Spleen (tissue), 11 donors: ENCODE measurements around the gene CFAP97. TPM values are rescaled to one million over a fixed set of nuclear protein-coding genes. Genes with fewer than 3 reads are reported as not detected.

Source experiments
- DNase-seq: peaks from one replicate; pipeline ENCODE4 v3.0.0-alpha.2; 2020
- H3K27ac ChIP-seq, 8 donors: fragments of 200-600 bp; sonication (generic) in 7 of 8; 1 replicate in 4 of 8; 2 replicates in 4 of 8; pipeline versions ENCODE4 v1.5.0 to v1.8.0; 2016 to 2021; ENCODE audit warnings: inconsistent platforms in 4 of 8, mild to moderate bottlenecking in 4 of 8, moderate library complexity in 1 of 8
- H3K27me3 ChIP-seq, 7 donors: fragments of 200-600 bp; sonication (generic) in 6 of 7; replicated peaks in 1 of 7; 1 replicate in 4 of 7; 2 replicates in 3 of 7; pipeline versions ENCODE4 v1.5.0 to v1.8.0; 2016 to 2021; ENCODE audit warnings: inconsistent platforms in 3 of 7, mild to moderate bottlenecking in 1 of 7
- H3K36me3 ChIP-seq, 6 donors: fragments of 200-600 bp; sonication (generic) in 5 of 6; 1 replicate in 4 of 6; 2 replicates in 2 of 6; pipeline versions ENCODE4 v1.5.0 to v1.8.0; 2016 to 2021; ENCODE audit warnings: inconsistent platforms in 2 of 6
- H3K4me1 ChIP-seq, 6 donors: fragments of 200-600 bp; sonication (generic) in 5 of 6; 1 replicate in 3 of 6; 2 replicates in 3 of 6; pipeline versions ENCODE4 v1.5.0 to v1.8.0; 2016 to 2021; ENCODE audit warnings: inconsistent platforms in 3 of 6
- H3K4me3 ChIP-seq, 8 donors: fragments of 200-600 bp; sonication (generic) in 7 of 8; 1 replicate in 4 of 8; 2 replicates in 4 of 8; pipeline versions ENCODE4 v1.5.0 to v1.8.0; 2016 to 2021; ENCODE audit warnings: inconsistent platforms in 4 of 8, mild to moderate bottlenecking in 4 of 8, moderate library complexity in 2 of 8
- H3K9me3 ChIP-seq, 8 donors: fragments of 200-600 bp; sonication (generic) in 7 of 8; 1 replicate in 4 of 8; 2 replicates in 4 of 8; pipeline versions ENCODE4 v1.5.0 to v1.8.0; 2016 to 2021; ENCODE audit warnings: inconsistent platforms in 4 of 8
- POLR2A ChIP-seq, 3 donors: fragments of 450-650 bp; IDR thresholded peaks; one replicate each; pipeline ENCODE4 v1.5.1; 2017; ENCODE audit warnings: antibody characterized with exemption in 3 of 3, mild to moderate bottlenecking in 1 of 3
- POLR2AphosphoS5 ChIP-seq, 3 donors: sonication (generic); formaldehyde crosslinking; IDR thresholded peaks; one replicate each; pipeline ENCODE4 v1.5.1; 2017; ENCODE audit warnings: antibody characterized with exemption in 3 of 3
- whole genome bisulfite sequencing, 5 donors: extraction: QIAGEN DNeasy Blood & Tissue Kit in 3 of 5; methylation state at CpG; one replicate each; pipeline versions ENCODE4 v1.1.5 to v1.1.7; 2013 to 2018; 5-methylcytosine and 5-hydroxymethylcytosine counted together
- intact Hi-C: fragments of 100-400 bp; cut with DNase I; formaldehyde crosslinking; loops from one replicate; pipeline ENCODE4 v1.15.0; 2023; ENCODE audit warnings: low total_unique reads
- polyA plus RNA-seq, 3 donors: library from polyadenylated mRNA; stranded (reverse); fragments of 200-250 nt; gene quantifications; one replicate each; pipeline ENCODE4 v1.2.1, GENCODE V29; 2013
- total RNA-seq, 7 donors: library from RNA; depleted of rRNA in 3 of 7; stranded (reverse); fragments of >200 nt in 3 of 7; fragmentation: NEBNext Ultra II Directional in 4 of 7; extraction: Animal tissue kit (Norgen Biotek cat#: 25700) in 4 of 7; gene quantifications; one replicate each; pipeline versions ENCODE4 v1.1.0 to v1.2.1, GENCODE V29; 2016 to 2021
- TF ChIP-seq, protein P1 (sequence below), 11 experiments: fragments of 200-600 bp in 7 of 11; fragments of 450-650 bp in 4 of 11; sonication (generic) in 4 of 11; IDR thresholded peaks in 8 of 11; conservative IDR thresholded peaks in 3 of 11; 1 replicate in 7 of 11; 2 replicates in 4 of 11; pipeline versions ENCODE4 v1.4.0 to v1.8.0; 2016 to 2021; ENCODE audit warnings: antibody characterized with exemption in 11 of 11, inconsistent platforms in 4 of 11, mild to moderate bottlenecking in 1 of 11
- donor health status: healthy with polysubstance abuse.
- donor health status: DM: no; HTN: no; CAD: no; lungs with moderate emphysema.
- donor health status: DM: no; HTN: no; CAD: no.
- donor health status: Bipolar disorder and iron deficiency.
- donor health status: healthy.
- donor health status: DM: no; HTN: no; CAD: no.
- donor health status: DM: yes; HTN: yes; CAD: no.

CFAP97 gene
- total and polyA plus RNA-seq, 10 donors, result 4.8 to 48.6 (median 39.0) TPM

DNA sequence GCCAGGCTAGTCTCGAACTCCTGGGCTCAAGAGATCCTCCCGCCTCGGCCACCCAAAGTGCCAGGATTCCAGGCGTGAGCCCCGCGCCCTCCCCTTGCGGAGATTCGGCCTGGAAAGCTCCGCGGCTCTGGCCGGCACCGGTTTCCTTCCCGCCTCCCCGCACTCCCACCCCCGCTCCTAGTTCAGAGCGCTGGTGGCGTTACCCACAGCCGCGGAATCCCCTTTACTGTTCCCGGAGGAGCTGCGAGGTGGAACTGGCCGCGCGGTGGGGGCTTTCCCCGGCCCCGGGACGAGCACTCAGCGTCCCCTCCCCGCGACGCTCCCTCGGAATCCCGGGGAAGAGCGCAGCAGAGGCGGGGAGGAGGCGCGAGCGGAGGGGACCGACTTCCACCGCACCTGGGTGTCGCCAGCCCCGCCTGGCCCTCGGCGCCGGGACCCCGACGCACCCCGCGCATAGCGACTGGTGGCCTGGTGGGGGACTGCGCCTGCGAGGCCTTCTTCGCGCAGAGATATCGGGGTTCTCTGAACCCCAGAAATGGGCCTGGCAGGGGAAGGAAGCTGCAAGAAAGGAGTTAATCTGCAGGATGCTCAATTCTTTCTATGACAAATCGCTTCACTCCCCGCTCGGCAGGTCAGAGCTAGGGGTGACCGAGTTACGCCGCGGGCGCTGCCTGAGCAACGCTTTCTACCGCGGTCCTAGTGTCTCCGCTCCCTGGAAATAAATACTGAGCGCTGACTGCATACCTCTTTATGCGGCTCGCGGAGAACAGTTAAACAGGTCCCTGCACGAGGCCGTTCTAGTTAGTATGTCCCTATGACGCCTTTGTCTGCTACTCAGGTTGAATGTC, 75.3 kb downstream of the CFAP97 start:
- H3K27me3 ChIP-seq, result peaks cover 0 to 59% (median 19%) of the 10 kb centered on the region in 7 donors
- H3K9me3 ChIP-seq, result no peaks in the 10 kb centered on the region
- H3K4me1 ChIP-seq, result peaks cover 5 to 27% (median 23%) of the 10 kb centered on the region in 6 donors
- peak overlapping the region in 6 of 8 donors; percentile 2 to 73 (median 61) for H3K27ac ChIP-seq
- WGBS, 5 donors, result 2 to 3% (median 3%) methylated on average over 48 to 74 of the region's 74 CpGs
- H3K36me3 ChIP-seq, result no peaks in the 10 kb centered on the region
- intact Hi-C loops, result no loop called here
- no peak for DNase-seq
- TF ChIP-seq POLR2AphosphoS5 (IDR thresholded peaks at IDR 0.05) (peak in 2 of 3 donors; percentile 36 to 38), POLR2A (IDR thresholded peaks at IDR 0.05) (no peak)
- TF ChIP-seq, protein P1, sequence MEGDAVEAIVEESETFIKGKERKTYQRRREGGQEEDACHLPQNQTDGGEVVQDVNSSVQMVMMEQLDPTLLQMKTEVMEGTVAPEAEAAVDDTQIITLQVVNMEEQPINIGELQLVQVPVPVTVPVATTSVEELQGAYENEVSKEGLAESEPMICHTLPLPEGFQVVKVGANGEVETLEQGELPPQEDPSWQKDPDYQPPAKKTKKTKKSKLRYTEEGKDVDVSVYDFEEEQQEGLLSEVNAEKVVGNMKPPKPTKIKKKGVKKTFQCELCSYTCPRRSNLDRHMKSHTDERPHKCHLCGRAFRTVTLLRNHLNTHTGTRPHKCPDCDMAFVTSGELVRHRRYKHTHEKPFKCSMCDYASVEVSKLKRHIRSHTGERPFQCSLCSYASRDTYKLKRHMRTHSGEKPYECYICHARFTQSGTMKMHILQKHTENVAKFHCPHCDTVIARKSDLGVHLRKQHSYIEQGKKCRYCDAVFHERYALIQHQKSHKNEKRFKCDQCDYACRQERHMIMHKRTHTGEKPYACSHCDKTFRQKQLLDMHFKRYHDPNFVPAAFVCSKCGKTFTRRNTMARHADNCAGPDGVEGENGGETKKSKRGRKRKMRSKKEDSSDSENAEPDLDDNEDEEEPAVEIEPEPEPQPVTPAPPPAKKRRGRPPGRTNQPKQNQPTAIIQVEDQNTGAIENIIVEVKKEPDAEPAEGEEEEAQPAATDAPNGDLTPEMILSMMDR (IDR thresholded peaks at IDR 0.05 in 8 of 11, conservative IDR thresholded peaks at IDR 0.05 in 3 of 11), result peak in 7 of 11 experiments; percentile 17 to 43 (median 31)
- peak overlapping the region; percentile 50 to 79 (median 58) for H3K4me3 ChIP-seq

DNA sequence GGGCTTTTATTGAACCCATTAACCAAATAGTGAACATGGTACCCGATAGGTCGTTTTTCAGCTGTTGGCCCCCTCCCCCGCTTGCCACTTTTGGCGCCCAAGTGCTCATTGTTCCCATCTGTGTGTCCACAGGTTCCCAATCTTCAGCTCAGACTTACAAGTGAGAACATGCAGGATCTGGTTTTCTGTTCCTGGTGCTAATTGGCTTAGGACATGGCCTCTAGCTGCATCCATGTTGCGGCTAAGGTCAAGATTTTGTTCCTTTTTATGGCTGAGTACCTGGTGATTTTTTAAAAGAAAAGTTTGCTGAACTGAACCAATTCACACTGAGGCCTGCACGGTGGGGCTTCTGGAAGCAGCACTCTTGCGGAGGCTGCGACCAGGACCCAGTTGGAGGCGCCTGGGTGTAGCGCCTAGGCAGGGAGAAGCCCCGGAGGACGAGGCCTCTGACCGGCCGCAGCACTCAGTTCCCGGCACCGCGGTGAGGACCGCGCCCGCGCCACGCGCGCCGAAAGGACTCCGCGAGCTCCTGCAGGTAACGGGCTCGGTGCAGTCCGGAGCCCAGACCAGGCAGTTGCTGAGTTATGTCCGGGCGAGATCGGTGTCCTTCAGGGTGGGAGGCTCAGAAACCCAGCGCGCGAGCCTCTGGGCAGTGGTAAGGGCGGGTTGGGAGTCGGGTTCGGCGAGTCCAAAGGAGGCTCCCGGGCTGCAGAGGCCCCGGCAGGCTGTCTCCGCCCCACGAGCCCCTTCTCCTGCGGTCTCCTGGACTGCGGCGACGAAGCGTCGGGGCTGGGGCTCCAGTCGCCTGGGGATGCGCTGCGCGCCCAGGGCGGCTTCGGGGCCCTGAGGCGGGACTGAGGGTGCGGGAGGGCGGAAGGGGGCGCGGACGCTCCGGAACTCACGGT, 76.5 kb downstream of the CFAP97 start:
- WGBS, 5 donors, result 9 to 23% (median 12%) methylated on average over 34 to 64 of the region's 64 CpGs
- TF ChIP-seq POLR2AphosphoS5 (IDR thresholded peaks at IDR 0.05) (no peak), POLR2A (IDR thresholded peaks at IDR 0.05) (no peak)
- TF ChIP-seq, protein P1 (IDR thresholded peaks at IDR 0.05 in 8 of 11, conservative IDR thresholded peaks at IDR 0.05 in 3 of 11), result no peak
- no peak for DNase-seq
- Histone ChIP-seq H3K36me3 (no peaks in the 10 kb centered on the region), H3K9me3 (no peaks in the 10 kb centered on the region), H3K27me3 (peaks cover 0 to 59% (median 19%) of the 10 kb centered on the region in 7 donors), H3K27ac (peak overlapping the region in 5 of 8 donors; percentile 8 to 73 (median 49)), H3K4me1 (peaks cover 5 to 27% (median 23%) of the 10 kb centered on the region in 6 donors), H3K4me3 (peak overlapping the region; percentile 50 to 79 (median 58))
- intact Hi-C loops, result no loop called here

DNA sequence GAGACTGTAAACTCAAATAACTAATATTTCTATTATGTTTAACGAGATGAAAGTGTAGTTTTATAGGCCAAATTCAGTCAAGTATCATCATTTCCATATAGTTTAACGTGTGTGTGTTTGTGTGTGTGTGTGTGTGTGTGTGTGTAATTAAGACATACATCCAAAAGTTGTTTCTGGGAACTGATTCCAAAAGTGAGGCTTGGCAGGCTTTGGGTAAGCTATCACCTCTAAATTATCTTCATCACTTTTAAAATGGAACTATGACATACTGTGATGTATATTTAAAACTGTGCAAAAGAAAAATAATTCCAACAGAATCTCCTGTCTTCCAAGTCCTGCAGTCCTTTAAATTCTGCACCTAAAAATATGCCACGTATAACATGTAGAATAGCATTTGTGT, 79.8 kb downstream of the CFAP97 start:
- intact Hi-C loops, result no loop called here
- no peaks in the 10 kb centered on the region for H3K36me3 ChIP-seq
- peaks cover 0 to 54% (median 17%) of the 10 kb centered on the region in 7 donors for H3K27me3 ChIP-seq
- no peaks in the 10 kb centered on the region for H3K9me3 ChIP-seq
- TF ChIP-seq POLR2AphosphoS5 (IDR thresholded peaks at IDR 0.05), result no peak
- TF ChIP-seq, protein P1 (IDR thresholded peaks at IDR 0.05 in 8 of 11, conservative IDR thresholded peaks at IDR 0.05 in 3 of 11), result no peak
- TF ChIP-seq POLR2A (IDR thresholded peaks at IDR 0.05), result no peak
- WGBS, 5 donors, result 50 to 82% (median 71%) methylated on average over 3 of the region's 3 CpGs
- no peak for DNase-seq
- H3K4me3 ChIP-seq, result no peak overlapping the region
- no peak overlapping the region for H3K27ac ChIP-seq
- H3K4me1 ChIP-seq, result peaks cover 3 to 25% (median 21%) of the 10 kb centered on the region in 6 donors
